CD4-positive, alpha-beta T cell treated with Interleukin-15 for 4 hours (primary cell): ENCODE results near the gene ELK3.

ENCODE experiments used
- DNase-seq: peaks from one replicate; pipeline ENCODE4 v3.0.0-alpha.2; 2020; ENCODE audit warnings: low spot score

ELK3 gene

DNA sequence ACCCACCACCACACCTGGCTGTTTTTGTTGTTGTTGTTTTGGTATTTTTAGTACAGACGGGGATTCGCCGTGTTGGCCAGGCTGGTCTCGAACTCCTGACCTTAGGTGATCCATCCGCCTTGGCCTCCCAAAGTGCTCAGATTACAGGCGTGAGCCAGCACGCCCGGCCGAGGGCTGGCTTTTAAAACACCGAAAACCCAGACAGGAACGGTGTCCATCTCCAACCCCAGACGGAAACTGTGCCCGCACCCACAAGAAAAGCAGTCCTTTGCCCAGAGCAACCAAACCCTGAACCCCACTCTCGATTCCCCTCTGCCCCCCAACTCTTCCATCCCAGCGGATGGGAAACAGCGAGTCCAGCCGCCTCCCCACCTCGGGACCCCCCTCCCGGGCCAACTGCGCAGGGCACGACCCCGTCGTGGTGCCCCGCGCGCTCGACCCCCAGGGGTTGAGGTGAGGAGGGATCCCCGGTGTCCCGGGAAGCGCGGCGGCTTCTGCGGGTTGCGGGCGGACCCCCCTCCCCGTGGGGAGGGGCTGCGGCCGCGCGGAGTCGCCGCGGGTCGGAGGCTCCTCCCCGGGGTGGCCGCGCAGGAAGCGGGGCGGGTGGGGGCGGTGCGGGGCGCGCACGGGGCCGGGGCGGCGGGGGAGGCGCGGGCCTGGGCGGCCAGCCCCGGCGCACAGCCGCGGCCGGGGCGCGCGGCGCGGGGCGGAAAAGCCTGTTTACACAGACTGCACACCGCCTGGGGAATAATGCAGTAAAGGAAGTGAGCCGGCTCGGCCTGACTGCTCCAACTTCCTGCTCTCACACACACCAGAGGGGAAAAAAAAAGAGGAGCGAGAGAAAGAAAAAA lies at the start of gene ELK3:
ELK3 (plus strand) TSS at position 651 of the 851 bp plus-strand sequence.
- peak; percentile 53 for DNase-seq

DNA sequence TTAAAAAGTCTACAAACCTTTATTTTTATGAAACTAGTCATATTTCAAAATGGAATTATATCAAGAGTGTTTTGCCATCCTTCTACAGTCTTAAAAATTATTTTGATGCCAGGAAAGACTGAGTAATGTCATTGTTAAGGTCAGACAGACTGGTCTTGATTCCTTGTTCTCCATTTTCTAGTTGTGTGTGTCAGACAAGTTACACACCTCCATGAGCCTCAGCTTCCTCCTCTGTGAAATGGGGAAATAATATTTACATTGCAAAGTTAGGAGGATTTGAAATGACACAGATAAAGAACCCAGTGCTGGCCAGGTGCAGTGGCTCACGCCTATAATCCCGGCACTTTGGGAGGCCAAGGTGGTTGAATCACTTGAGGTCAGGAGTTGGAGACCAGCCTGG lies 47.4 kb upstream of the ELK3 start:
- DNase-seq: no peak

DNA sequence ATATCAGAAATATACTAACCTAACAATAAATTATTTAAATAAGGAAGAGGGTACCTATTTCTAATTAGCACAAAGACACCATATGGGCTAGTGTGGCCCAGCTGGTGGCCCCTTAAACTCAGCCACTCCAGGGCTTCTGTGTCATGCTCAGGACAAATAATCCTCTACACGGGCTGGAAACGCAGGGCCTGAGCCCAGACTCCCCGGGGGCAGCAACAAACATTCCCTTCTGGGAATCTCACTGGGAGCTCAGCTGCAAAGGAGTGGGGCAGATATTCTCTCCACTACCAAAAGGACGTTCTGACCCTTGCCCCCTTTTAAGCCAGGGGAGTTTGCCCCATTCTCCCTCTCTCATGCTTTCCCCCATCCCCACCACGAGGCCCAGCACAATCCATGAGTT lies 43.7 kb upstream of the ELK3 start:
- DNase-seq: no peak

DNA sequence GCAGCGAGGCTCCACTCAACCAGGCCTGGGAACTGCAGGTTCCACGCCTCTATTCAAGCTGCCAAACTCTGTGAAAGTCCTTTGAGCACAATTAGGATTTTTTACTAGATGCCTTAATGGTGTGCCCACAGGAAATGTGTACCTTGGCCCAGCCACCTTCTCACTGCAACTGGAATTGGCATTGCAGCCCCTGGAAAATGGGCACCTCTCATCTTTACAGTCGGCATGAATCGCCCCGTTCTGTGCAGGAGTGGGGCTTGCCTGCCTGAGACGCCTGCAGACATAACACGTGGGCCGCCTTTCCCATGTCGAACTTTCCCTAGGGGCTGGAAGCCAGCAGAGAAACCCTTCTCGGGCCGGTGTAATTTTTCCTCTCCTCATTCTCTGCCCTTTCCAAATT lies 42.0 kb upstream of the ELK3 start:
- no peak for DNase-seq

DNA sequence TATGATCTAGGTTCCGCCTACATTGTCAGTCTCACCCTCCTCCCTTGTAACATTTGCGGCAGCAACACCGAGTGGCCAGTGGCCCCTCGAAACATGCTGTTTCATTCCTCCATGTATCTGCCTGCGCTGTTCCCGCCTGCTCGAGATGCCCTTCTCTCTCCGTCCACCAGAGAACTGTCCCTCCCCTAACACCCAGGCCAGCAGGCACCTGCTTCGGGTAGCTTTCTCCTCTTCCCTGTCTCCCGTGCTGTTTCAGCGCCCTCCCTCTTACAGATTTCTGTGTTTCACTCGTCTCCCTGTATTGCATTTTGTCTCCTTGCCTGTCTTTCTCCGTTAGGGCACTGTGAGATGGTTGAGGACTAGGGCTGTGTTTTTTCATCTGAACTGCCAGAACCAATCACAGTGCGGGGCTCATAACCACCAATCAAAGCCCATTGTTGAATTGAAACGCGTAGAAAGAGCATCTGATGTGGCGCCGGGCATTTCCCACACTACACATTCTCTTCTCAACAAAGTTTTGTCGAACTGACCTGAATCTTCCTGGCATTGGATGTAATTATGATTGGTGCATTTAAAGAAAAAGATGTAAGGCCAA lies 40.9 kb upstream of the ELK3 start:
- DNase-seq: no peak

DNA sequence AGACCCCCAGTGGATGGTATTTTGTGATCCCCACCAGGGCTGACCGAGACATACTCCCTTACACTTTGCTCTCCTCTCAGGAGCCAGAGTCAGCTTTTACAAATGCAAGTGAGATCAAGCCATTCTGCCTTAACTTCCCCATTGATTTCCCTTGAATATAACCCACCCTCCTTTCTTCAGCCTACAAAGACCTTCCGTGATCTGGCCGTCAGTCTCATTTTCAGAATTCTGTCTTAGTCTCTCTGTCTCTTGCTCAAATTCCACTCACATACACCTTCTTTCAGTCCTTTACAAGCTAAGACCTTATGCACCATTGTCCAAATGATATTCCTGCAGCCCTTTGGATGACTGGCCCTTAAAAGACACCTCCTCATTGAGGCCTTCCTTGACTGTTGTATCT lies 39.0 kb upstream of the ELK3 start:
- no peak for DNase-seq

DNA sequence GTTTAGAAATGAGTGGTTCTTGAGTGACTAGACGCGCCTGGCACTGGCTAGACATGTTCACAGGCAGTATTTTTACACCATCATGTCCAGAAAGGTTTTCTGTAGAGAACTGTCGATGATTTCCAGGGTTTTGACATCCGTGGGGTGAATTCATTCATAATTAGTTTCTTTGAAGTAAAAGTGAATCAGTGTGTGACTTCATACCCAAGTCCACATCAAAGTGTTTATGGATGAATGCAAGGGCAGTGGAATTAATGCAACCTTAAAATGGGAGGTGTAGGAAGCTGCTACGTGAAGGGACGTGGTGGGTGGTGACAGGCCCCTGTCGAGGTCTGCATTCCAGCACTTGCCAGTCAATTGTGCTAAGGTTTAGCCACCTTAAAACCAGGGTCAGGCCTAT lies 38.4 kb upstream of the ELK3 start:
- no peak for DNase-seq

DNA sequence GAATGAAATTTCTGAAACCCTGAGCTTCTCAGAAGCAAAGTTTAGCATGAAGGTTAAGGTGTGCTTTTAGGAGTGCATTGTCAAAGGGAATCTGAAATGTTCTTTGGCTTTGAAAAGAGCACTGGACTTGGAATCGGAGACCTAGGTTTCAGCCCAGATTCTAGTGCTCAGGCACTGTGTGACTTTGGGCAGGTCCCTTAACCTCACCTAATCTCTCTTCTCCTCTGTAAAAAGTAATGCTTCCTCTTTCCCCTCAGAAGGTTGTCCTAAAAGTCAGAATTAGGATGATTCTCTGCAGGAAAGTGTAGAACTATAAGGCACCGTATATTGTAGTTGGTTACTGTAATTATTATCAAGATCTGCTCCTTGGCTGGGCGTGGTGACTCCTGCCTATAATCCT lies 38.0 kb upstream of the ELK3 start:
- DNase-seq: no peak

DNA sequence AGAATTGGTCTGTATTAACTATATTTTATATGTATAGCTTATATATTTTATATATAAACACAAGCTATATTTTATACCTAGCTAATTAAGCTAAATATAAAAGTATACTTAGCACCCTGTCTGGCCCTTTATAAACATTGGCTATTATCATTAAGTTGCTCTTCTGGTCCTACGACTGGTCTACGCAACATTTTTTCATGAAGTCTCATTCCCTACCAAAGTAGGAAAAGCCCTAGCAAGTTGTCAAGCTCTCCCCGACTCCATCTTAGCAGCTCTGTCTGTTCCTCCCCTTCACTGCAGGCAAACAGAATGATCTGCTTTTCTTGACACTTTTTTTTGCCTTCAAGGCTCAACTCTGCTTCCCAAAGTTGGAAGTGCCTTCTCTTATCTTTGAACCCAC lies 36.7 kb upstream of the ELK3 start:
- no peak for DNase-seq

DNA sequence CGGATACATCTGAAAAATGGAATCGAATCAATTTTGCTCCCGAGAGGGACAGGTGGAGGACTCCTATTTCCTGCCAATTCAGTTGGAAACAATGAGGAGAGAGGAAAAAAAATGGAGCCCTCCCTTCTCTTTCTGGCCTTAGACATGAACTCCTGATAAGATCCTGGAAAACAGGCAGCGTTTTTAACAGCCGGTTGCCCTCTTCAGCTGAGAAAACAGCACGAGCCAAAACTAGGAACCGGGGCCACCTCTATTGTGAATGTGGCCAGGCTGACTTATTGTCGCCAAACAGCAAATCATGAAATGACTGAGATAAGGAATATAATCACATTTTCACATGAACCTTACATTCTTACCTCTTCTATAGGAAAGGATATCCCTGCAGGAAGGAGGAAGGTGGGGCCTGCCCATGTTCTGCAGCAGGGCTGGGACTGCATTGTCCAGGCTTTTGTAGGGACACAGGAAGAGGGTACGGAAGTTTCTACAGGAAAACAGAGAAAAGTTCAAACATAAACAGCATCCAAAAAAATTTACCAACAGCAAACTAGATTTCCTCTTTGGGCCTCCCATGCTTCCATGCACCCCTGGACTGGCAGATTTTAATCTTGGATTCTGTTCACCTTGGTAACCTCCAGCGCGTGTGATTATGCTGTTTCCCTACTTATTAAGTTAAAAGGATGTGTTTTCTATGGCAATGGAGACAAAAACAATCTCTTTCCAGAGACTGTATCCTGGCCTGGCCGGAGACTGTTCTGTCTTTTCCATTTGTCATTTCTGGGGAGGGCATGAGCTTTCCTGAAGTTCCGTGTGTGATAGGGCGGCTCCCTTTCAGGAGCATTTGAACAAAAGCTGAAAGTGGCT lies 29.0 kb upstream of the ELK3 start:
- DNase-seq: no peak

DNA sequence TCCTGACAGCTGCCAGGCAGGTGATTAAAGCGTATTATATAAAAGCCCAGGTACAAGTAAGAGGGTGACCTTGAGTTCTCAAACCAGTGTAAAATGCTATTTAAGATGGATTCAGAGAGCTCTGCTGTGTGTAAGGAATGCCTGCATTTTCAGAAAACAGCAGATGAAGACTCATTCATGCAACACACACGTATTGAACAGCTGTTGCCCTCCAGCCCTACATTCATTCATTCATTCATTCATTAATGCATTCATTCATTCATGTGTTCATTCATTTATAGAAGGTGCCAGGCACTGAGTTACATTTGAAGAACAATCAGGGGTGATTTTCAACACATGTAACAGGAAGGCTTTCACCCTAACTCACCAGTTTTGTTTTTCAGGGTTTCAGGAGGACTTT lies 27.4 kb upstream of the ELK3 start:
- DNase-seq: no peak

DNA sequence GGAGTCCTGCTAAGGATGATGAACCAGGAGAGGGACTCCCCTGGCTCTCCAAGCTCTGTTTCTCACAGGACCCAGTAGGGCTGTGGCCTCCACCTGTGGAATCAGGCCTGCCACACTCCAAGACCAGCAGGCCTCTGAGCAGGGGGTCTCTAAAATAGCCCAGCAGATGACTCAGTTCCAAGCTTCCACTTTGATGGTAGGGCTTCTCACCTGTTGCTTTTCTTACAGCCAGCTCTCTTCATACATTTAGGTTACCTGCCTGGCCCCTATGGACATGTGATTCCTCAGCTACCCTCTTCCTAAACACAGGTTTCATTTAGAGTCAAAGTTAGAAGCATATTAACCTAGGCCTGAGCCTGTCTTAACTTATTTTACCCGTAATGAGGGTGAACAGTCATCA lies 26.7 kb upstream of the ELK3 start:
- DNase-seq: no peak

DNA sequence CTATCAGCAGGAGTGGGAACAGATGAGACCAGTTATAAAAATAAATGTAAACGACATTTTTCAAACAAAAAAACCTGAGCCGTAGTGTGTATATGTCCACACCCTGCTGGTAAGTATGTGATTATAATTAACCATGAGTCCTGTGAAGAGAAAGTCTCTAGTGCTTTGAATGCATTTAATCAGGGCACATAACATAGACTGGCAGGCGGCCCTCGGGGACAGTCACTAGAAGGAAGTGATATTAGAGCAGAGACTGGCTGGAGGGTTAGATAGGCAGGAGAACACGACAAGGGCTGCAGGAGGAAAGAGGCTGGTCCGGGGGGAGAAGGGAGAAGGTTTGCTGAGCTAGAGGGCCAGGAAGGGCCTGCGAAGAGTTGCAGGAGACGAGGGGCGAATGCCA lies 23.8 kb upstream of the ELK3 start:
- no peak for DNase-seq

DNA sequence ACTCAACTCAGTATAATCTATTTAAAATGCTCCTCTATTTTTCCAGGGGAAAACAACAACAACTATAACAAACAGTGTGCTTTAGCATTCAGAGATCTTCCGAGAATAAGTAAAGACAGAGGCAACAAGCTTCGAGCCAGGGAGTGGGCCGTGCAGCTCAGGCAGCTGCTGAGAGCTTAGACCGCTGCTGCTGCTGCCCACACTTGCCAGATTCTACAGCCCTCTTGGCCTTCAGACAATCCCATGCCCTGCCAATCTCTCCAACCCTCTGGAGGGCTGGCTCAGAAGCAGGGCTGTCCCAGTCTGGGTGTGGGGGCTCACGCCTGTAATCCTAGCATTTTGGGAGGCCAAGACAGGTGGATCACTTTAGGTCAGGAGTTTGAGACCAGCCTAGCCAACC lies 23.4 kb upstream of the ELK3 start:
- no peak for DNase-seq

DNA sequence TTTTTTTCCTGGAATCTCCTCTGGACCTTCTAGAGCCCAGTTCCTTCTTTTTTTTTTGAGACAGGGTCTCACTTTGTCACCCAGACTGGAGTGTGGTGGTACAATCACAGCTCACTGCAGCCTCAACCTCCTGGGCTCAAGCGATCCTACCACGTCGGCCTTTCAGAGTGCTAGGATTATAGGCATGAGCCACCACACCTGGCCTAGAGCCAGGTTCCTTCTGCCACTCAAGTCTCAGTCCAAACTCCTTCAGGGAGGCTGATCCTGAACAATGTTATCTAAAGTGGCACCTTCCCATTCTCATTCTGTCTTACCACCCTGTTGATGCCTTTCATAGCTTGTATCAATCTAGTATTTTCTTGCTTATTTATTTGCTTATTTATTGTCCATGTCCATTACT lies 22.3 kb upstream of the ELK3 start:
- DNase-seq: no peak

DNA sequence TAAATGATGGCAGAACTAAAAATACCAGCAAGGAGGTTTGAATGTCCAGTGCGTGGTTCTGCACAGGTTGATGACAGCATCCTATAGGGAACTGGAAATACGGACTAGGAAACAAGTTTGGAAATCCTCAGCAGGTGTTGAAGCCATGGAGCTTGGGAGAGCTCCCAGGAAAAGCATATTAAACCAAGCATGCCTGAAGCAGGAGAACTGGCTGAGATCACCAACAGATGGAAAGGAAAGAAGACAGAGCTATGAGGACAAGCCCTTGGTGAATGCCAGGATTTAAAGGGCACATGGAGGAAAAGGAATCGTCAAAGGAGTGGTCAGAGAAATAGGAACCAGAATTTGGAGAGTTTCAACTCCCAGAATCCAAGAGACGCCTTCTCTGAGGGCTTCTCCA lies 21.2 kb upstream of the ELK3 start:
- no peak for DNase-seq

DNA sequence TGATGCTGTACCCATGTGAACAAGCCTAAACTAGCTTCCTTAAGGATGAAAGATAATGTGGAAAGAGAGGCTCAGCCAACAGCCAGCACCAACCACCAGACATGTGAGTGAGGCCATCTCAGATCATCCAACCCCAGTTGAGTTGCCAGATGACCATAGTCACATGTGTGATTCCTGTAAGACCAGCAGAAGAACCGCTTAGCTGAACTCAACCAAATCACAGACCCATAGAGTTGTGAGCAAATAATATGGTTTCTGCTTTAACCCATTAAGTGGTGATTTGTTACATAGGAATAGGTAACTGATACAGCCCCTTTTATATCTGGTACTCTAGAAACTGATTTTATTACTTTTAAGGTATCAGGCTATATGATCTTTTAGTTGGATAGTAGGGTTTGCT lies 17.6 kb upstream of the ELK3 start:
- DNase-seq: no peak

DNA sequence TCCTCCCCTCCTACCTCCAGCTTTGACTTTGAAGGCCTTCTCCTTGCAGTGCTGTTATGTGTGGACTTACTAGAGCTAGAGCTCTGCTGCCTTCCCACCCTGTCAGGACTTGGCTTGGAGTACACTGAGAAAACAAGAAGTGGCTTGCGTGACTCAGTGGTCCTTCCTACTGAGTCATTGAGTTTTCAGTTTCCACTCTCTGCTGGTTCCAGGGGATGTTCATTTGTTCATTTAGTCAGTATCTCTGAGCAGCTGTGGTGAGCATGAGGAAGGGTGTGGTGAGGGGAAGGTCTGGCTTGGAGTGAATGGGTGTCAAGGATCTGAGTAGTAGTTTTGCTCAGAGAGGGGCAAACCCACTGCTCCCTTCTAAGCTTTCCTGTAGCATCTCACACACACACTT lies 17.2 kb upstream of the ELK3 start:
- peak; percentile 76 for DNase-seq

DNA sequence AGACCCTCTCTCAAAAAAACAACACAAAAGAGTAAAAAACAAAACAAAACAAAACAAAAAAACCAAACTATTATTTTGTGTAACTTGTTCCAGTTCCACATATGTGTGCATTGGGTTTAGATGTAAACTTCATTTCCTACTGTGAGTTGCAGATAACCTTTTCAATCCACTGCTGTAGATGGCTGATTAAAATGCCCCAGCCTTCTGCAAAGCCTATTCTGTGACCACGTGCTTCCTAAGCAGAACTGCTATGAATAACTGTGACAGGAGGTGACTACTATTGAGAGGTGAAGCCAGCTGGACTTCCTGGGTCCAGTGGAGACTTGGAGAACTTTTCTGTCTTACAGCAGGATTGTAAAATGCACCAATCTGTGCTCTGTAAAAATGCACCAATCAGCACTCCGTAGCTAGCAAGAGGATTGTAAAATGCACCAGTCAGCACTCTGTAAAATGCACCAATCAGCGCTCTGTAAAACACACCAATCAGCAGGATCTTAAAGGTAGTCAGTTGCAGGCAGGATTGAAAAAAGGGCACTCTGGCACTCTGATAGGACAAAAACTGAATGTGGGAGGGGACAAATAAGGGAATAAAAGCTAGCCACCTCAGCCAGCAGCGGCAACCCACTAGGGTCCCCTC lies 10.3 kb upstream of the ELK3 start:
- no peak for DNase-seq

DNA sequence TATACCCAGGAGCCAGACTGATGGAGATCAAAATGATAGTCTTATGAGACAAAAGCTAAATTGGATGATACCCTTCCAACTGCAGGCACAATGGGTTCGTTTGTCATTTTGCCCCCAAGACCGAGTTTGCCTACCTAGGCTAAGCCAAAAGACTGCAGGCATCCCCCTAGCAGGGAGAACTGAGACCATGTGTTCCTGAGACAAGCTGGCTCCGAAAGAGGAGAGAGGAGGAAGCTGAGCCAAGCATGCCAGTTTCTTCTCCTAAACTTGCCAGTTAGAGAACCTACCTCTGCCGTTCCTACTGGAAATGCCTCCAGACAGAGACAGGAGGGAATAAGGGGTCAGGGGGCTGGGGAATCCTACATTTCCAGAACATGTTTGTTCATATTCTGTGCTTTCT lies 8.3 kb upstream of the ELK3 start:
- no peak for DNase-seq

DNA sequence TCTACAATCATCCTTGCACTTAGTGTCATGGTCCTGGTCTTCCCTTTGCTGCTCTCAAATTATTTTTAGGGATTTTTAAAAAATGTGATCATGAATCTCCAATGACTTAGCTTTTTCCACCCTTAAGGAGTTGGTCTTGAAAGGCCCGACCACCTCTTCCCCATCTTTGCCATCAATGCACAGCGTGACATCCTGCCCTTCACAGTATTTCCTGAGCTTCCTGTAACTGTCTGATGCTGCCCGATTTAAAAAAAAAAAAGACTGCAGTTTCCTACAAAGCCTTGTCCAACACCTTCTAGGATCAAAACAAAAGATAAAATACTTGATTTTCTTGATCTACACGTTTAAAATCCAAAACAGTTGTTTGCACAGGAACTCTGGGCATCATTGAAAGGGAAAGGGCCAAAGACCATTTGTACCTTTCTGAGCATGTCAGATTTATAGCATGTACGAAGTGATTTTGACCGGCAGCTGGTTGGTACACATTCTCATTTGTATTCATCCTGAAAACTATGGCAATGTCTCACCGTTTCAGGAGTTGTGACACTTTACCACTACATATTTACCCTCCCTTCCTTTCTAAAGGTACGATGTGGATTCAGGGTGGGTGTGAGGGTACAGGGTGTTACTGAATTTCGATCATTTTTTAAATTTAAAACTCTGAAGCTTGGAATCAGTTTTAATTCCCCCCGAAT lies 7.4 kb upstream of the ELK3 start:
- no peak for DNase-seq

DNA sequence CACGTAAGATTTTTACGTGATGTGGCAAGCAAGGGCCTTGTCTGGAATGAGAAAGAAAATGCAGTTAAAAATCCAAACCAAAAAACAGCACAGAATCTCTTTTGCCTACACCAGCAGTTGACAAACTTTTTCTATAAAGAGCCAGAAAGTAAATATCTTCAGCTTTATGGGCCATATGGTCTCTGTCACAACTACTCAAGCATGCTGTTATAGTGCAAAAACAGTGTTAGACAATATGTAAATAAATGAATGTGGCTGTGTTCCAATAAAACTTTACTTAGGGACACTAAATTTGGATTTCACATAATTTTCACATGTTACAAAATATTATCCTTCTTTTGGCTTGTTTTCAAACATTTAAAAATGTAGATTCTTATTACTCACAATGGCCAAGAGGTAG lies 6.2 kb upstream of the ELK3 start:
- DNase-seq: no peak
